ENCODE measurements around the gene AKAP17A. TPM values are rescaled to one million over a fixed set of nuclear protein-coding genes. Genes with fewer than 3 reads are reported as not detected.

Gene AKAP17A
- total RNA-seq, 1 donor from 2014 or later, result 14.0 TPM

DNA sequence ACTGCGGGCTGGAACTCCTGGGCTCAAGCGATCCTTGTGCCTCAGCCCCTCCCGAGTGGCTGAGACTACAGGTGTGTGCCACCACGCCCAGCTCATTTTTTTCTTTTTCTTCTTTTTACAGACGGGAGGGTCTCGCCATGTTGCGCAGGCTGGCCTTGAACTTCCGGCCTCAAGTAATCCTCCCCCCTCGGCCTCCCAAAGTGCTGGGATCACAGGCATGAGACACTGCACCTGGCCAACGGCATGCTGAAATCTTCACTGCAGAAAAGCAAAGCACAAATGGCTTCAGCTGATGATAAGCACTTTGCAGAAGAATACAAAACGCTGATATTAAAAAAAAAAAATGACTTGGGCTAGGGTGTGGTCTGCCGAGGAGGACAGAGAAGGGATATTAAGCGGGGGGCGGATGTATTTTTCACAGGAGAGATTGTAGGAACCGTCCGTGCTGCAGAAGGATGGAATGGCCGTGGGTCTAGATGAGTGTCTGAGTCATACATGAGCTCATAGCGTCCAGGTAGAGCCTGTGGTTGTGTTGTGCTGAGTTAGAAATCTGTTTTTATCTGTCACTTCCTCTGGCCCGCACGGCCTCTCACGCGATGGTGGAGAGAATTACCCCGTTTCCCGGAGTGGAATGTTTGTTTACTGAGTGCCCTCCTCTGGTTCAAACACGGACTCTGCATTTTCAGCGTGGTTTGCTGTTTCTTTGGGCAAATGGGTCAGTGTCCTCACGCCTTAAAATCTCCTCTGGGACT, 8.5 kb upstream of the AKAP17A start:
- DNase-seq (ENCODE audit: low spot score), result no peak

DNA sequence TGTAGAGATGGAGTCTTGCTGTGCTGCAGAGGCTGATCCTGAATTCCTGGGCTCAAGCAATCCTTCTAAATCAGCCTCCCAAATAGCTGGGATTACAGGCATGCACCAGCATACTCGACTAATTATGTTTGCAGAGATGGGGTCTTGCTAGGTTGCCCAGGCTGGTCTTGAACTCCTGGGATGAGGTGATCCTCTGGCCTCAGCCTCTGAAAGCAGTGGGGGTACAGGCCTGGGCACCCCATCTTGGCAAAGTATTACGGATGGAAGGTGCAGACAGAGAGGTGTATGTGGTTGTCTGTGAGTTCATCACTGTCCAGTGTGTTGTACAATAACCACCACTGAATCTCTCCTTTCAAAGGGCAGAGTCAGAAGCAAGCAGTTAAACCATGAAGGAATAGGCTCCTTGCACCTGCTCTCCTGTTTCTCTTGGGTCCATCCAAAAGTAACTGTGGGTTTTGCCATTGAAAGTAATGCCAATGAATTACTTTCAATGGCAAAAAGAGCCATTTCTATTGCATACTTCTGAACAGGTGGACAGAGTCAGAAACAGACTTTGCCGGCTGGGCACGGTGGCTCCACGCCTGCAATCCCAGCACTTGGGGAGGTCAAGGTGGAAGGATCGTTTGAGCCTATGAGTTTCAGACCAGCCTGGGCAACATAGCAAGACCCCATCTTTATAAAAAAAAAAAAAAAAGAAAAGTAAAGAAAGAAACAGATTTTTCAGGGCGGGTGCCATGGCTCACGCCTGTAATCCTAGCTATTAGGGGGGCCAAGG, 7.0 kb upstream of the AKAP17A start:
- no peak for DNase-seq (ENCODE audit: low spot score)

DNA sequence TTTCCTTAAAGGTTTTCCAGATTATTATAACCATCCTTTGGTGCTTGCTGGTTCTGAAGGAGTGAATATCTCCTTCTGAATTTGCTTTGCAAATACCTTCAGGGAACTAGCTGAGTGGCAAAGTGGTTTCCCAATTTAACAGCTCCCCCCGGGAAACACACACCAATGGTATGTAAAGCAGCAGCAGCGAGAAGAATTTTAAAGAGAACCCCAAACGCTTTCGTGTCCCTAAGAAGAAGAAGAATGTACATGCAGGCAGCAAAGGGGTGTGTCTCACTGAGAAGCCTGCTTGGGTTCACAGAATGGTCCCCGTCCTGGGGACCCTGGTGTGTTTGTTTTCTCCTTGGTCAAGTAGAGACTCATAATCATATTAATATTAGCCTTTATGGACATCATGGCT, 4.2 kb upstream of the AKAP17A start:
- DNase-seq (ENCODE audit: low spot score), result no peak

DNA sequence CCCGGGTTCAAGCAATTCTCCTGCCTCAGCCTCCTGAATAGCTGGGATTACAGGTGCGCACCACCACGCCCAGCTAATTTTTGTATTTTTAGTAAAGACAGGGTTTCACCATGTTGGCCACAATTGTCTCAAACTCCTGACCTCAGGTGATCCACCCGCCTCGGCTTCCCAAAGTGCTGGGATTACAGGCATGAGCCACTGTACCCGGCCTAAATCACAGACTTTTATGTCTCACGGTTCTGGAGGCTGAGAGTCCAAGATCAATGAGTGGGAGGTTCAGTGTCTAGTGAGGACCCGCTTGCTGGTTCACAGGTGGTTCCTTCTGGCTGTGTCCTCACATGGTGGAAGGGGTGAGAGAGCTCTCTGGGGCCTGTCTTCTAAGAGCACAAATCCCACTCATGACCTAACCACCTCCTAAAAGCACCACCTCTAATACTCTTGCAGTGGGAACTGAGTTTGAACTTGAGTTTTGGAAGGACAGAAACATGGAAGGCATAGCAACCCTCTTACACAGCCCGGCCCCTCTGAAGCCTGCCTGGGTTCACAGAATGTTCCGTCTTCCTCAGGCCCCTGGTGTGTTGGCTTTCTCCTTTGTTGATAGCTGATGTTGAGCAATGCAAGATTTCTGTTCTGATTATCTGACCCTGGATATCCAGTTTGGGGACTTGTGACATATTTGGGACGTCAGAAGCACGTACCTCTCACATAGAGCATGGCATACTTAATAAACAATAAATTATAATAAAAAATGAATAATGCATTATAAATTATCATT, 1.9 kb upstream of the AKAP17A start:
- DNase-seq (ENCODE audit: low spot score), result no peak

DNA sequence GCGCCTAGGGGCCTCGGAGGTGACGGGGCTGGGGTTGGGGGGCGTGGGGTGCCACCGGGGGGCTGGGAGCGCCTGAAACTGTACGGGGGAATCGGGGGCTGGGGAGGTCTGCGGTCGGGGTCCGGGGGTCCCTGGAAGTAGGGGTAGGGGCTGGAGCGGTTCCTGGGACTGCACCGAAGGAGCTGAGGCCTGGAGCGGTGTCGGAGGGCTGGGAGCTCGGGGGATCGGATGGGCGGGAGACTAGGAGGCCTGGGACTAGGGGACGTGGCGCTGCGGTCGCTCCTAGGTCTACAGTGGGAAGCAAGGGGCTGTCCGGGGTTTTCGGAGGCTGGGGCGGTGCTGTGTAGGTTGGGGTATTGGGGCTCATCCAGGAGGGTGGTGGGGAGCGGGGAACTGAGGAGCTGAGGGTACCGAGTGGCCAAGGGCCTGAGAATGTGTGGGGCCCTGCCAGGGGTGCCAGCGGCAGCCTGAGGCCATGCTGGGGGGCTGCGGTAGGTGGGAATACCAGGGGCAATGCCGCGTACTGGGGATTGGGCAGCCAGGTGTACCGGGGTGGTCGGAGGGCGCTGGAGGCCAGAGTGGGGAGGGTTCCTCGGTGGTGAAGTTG, 562 bp downstream of the AKAP17A start:
- DNase-seq (ENCODE audit: low spot score), result peak; percentile 24

DNA sequence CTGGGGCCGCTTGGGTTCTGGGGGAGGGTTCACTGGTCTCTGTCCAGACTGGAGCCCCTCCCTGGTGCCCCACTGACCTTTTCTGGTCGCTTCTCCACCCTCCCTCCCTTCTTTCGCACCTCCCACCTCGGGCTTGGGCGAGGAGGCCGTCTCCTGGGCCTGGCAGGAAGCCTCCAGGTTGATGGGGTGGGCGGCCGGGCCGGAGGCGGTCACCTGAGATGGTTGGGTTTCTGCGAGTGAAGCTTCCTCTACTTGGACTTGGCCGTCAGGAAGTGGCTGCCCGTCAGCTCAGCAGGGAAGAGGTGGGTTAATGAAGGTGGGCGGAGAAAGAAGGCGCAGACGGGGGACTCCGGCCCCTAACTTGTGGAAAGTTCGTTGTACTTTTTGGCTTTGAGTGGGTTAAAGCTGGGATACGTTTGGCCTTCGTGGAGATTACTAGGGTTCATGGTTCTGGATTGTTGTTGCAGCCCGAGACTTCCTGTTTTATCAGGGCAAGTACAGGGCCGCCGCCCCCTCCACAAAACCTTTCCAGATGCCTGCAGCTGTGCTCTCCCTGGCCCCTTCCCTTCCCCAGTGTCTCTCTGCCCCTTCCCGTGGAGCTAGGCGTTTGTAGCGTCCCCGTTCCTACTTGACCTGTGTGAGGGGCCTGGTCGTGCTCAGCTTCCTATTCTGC, 1.2 kb downstream of the AKAP17A start:
- peak; percentile 70 for DNase-seq (ENCODE audit: low spot score)

DNA sequence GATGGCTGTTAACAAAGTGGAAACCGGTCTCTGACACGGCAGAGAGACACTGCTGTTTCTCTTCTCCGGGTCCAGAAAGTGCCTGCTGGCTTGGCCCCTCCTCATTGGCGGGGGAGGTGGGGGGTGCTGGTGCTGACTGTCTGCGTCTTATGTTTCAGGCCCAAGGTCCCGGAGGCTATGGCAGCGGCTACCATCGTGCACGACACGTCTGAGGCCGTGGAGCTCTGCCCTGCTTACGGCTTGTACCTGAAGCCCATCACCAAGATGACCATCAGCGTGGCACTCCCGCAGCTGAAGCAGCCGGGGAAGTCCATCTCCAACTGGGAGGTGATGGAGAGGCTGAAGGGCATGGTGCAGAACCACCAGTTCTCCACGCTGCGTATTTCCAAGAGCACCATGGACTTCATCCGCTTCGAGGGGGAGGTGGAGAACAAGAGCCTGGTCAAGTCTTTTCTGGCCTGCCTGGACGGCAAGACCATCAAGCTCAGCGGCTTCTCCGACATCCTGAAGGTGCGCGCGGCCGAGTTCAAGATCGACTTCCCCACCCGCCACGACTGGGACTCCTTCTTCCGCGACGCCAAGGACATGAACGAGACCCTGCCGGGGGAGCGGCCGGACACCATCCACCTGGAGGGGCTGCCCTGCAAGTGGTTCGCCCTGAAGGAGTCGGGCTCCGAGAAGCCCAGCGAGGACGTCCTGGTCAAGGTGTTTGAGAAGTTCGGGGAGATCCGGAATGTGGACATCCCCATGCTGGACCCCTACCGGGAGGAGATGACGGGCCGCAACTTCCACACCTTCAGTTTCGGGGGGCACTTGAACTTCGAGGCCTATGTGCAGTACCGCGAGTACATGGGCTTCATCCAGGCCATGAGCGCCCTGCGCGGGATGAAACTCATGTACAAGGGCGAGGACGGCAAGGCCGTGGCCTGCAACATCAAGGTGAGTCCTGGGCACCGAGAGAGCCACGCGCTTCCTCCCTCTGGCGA, 2.2 kb downstream of the AKAP17A start:
- no peak for DNase-seq (ENCODE audit: low spot score)

DNA sequence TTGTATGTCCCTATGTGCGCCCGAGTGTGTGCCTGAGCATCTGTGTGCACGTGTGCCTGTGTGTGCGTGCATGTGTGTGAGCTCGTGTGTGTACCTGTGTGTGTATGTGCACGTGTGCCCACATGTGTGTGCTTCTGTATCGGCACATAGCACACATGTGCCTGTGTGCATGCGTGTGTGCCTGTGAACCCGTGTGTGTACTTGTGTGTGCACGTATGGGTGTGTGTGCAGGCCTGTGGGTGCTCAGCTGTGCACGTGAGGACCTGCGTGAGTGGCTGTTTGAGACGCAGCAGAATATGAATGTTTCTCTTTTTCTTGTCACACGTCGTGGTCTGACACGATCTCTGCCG, 4.3 kb downstream of the AKAP17A start:
- no peak for DNase-seq (ENCODE audit: low spot score)

DNA sequence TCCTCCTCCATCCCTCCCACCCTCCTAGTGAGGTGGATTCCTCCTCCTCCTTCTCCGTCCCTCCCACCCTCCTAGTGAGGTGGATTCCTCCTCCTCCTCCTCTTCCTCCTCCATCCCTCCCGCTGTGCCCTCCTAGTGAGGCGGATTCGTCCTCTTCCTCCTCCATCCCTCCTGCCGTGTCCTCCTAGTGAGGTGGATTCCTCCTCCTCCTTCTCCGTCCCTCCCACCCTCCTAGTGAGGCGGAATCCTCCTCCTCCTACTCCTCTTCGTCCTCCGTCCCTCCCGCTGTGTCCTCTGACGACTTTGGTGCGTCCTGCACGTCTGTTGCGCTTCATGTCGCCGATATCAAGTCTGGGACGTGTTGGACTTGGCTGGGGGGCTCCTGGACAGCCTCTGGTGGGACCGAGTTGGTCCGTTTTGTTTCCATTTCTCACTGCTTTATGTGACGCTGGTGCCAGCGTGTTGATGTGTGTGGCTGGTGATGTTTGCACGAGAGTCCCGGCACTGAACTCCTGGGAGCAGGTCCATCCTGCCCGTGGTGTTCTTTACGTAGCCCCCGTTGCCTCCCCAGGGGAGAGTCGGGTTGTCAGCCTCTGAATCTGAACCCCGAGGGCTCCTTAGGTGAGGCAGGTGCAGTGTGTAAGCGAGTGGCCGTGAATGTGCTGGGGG, 5.4 kb downstream of the AKAP17A start:
- no peak for DNase-seq (ENCODE audit: low spot score)

DNA sequence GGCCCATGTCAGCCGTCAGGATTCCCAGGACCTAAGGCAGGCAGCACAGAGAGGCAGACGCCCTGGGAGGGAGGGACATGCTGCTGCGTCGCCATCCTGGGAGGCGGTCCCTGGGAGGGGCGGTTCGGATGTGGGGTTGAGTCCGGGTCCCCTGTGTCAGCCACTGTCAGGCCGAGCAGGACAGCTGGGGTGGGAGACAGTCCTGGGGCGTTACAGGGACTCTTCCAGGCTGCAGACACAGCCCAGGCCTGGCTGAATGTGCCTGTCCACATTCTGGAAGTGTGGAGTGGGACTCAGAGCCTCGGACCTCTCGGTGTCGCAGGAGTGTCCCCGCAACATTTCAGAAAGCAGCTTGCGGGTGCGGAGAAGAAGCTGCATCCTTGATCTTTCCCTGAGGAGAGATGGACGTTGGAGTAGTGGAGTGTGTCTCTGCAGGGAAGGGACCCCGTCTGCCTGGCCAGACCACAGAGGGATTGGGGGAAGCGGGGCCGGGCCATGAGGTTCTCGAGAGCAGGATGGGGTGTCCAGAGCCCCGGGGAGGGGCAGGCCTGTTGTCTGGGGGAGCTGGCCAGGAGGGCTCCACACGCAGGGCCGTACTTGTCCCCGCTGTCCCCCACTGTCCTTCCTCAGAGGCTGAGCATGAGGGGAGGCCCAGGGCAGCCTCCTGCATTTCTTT, 6.1 kb downstream of the AKAP17A start:
- DNase-seq (ENCODE audit: low spot score), result no peak

DNA sequence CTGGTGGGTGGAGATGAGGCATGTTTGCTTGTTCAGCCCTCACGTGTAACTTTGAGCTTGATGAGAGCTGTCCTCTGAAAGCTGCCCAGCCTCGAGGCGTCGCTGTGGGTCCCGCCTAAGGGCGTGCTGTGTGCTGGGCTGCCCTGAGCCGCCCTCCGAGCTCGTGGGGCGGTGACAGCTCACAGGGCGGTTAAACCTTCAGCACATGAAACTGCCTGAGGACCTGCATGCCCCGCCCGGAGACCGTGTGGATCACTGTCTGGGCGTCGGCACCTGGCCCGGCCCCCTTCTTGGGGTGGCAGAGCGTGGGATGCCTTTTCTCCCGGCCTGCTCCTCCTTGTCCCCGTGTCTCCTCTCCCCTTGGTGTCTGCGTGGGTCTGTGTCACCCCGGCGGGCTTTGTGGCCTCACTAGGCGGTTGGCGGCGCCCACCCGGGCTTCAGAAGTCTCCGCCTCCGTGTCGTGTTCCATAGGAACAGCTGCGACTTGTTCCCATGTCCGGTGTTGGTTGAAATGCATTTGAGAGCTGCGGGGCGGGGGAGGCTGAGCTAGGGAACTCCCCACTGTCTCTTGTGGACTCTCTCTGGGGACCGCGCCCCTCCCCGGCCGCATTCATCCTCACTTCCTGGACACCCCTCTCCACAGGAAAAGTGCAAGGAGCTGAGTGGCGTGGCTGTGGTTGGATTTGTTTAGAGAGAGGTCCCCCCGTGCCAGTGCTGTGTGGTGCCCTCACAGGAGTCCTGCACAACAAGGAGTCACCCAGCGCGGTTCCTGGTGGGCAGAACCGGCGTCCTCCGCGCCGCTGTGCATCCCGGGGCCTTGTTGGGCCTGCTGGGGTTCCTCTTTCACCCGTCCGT, 6.8 kb downstream of the AKAP17A start:
- no peak for DNase-seq (ENCODE audit: low spot score)

DNA sequence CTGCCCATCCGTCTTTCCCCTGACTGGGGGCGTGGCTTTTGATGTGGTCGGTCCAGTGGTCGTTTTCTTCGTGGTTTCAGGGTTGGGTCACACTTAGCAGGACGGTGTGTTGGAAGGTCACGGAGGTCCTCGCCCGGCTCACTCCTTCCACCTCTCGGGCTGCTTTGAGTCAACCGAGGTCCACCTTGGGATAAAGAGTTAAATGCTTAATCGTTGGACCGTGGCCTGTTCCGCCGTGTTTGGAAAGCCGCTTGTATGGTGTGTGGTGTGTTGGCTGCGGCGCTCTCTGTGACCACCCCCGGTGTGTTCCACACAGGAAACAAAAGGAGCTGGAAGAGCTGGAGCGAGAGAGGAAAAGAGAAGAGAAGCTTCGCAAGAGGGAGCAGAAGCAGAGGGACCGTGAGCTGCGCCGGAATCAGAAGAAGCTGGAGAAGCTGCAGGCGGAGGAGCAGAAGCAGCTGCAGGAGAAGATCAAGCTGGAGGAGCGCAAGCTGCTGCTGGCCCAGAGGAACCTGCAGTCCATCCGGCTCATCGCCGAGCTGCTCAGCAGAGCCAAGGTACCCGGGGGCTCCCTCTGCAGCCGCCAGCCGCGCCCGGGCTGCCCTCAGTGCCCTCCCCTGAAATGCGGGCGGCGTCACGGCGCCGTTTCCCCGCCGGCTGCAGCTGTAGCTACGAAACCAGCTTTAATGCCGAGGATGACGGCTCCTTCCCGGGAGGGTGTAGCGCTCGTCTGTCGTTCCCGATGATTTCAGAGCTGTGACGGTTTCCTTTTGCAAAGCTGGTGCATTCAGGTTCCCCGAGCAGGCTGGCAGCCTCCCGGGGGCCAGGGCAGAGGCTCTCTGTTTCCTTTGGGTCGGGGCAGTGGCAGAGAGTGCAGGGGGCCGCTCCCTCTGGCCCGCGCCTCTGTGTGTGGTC, 7.7 kb downstream of the AKAP17A start:
- no peak for DNase-seq (ENCODE audit: low spot score)

DNA sequence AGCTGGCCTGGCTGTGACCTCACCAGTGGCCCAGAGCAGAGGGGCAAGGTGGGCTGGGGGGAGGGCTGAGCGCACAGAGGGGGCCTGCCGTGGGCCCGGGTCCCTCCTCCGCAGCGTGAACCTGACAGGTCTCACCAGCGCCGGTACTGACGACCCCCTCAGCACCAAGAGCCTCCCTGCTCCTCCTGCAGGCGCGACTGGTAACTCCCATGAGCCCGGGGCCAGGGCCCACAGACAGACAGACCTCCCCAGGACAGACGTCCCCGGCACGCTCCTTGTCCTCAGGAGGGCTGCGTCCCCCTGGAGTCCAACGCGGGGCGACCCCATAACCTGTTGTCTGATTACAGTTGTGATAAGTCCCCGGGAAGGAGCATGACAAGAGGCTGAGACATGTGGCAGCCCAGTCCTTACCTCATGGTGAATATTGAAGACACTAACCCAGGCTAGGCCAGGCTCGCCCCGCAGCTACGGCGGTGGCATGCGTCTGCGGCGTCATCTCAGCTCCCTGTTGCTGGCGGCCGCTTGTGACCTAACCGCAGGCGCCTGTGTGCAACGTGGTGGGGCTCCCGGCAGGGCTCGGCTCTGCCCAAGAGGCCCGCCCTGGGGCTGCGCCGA, 8.5 kb downstream of the AKAP17A start:
- DNase-seq (ENCODE audit: low spot score), result no peak

DNA sequence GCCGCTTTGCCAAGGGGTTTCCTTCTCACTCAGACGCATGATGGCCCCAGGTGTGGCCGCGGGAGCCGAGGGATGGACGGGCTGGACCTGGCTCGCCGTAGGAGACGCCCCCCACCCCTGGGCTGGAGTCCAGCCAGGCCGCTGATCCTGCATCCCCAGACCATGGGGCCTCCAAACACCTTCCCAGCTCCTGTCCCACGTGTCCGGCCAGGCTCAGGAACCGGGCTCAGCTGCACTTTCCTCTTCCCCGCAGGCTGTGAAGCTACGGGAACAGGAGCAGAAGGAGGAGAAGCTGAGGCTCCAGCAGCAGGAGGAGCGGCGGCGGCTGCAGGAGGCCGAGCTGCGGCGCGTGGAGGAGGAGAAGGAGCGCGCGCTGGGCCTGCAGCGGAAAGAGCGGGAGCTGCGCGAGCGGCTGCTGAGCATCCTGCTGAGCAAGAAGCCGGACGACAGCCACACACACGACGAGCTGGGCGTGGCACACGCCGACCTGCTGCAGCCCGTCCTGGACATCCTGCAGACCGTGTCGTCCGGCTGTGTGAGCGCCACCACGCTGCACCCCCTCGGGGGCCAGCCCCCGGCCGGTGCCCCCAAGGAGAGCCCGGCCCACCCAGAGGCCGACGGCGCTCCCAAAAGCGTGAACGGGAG, 9.1 kb downstream of the AKAP17A start:
- DNase-seq (ENCODE audit: low spot score), result no peak

DNA sequence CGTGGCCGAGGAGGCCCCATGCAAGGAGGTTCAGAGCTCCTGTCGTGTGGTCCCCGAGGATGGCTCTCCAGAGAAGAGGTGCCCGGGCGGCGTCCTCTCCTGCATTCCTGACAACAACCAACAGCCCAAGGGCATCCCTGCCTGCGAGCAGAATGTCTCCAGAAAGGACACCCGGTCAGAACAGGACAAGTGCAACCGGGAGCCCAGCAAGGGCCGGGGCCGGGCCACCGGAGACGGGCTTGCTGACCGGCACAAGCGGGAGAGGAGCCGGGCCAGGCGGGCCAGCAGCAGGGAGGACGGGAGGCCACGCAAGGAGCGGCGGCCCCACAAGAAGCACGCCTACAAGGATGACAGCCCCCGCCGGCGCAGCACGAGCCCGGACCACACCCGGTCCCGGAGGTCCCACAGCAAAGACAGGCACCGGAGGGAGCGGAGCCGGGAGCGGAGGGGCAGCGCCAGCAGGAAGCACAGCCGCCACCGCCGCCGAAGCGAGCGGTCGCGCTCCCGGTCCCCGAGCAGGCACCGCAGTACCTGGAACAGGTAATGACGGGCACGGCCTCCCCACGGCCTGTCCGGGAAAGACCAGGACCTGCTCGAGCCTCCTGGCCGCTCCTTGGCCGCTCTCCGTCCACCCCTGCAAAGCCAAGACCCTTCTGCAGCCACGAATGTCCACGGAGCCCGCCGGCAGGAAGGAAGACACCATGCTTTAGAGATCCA, 9.8 kb downstream of the AKAP17A start:
- no peak for DNase-seq (ENCODE audit: low spot score)

DNA sequence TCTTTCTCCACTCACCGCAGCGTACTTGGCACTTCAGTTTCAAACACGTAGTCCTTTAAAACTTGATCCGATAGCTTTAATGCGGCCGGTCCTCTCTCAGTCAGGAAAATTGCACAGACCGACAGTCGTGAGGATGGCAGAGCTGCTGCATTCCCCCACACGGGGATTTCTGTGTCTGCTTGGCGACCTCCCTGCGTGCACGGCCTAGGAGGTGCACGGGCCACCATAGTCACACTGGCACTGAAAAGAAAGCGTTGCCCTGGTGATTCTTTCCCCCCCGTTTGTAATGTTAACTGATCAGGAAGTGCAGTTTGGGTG, 10.3 kb downstream of the AKAP17A start:
- no peak for DNase-seq (ENCODE audit: low spot score)
